HepG2 (cell line): ENCODE measurements around the gene NELFB. TPM values are rescaled to one million over a fixed set of nuclear protein-coding genes. Genes with fewer than 3 reads are reported as not detected.

ENCODE experiments used
- DNMT1 ChIP-seq: sonication (generic); formaldehyde crosslinking; IDR thresholded peaks from 2 replicates; pipeline ENCODE4 v1.5.1; 2020; ENCODE audit warnings: mild to moderate bottlenecking, missing genetic modification reagents
- EED ChIP-seq: sonication (generic); formaldehyde crosslinking; IDR thresholded peaks from 2 replicates; pipeline ENCODE4 v1.5.0; 2020; ENCODE audit warnings: mild to moderate bottlenecking, missing genetic modification reagents
- FOXP1 ChIP-seq, 2 experiments: fragments of 450-650 bp in 1 of 2; IDR thresholded peaks; 2 replicates each; pipeline ENCODE4 v1.6.1; 2017 to 2018; ENCODE audit warnings: antibody characterized with exemption in 1 of 2
- ZFY ChIP-seq: sonication (generic); formaldehyde crosslinking; IDR thresholded peaks from 2 replicates; pipeline ENCODE4 v1.4.0; 2020; ENCODE audit warnings: missing genetic modification reagents
- ZNF30 ChIP-seq: sonication (generic); formaldehyde crosslinking; IDR thresholded peaks from 2 replicates; pipeline ENCODE4 v1.5.0; 2020; ENCODE audit warnings: mild to moderate bottlenecking, missing genetic modification reagents
- ZNF589 ChIP-seq: sonication (generic); formaldehyde crosslinking; conservative IDR thresholded peaks from 2 replicates; pipeline ENCODE4 v1.8.0; 2022; ENCODE audit warnings: mild to moderate bottlenecking, moderate library complexity, missing genetic modification reagents
- ZNF614 ChIP-seq: IDR thresholded peaks from 2 replicates; pipeline ENCODE4 v1.6.1; 2018; ENCODE audit warnings: missing biosample characterization, missing genetic modification reagents, inconsistent platforms, borderline replicate concordance
- polyA plus RNA-seq, 8 experiments: library from polyadenylated mRNA; depleted of rRNA in 3 of 8; stranded (reverse) in 7 of 8; unstranded in 1 of 8; fragments of >200 nt; fragmentation: Illumina TruSeq in 4 of 8; extraction: Trizol in 4 of 8; gene quantifications; 2 replicates each; pipeline versions ENCODE4 v1.2.1 to v1.2.3, GENCODE V29; 2011 to 2016; ENCODE audit warnings: low read depth in 4 of 8, missing spikeins in 1 of 8, mixed read lengths in 1 of 8; ENCODE audit not compliant: insufficient read depth in 1 of 8
- total RNA-seq, 5 experiments: library from RNA; depleted of rRNA; stranded (reverse); fragments of >200 nt; fragmentation: Illumina TruSeq; extraction: Trizol; gene quantifications; 2 replicates each; pipeline ENCODE4 v1.2.3, GENCODE V29; 2016; ENCODE audit warnings: low read depth in 1 of 5
- TF ChIP-seq, protein P1 (sequence below): sonication (generic); formaldehyde crosslinking; IDR thresholded peaks from 2 replicates; pipeline ENCODE4 v1.4.0; 2020; ENCODE audit warnings: mild to moderate bottlenecking, missing genetic modification reagents
- TF ChIP-seq, protein P2 (sequence below): sonication (generic); formaldehyde crosslinking; IDR thresholded peaks from 2 replicates; pipeline ENCODE4 v1.5.0; 2020; ENCODE audit warnings: mild to moderate bottlenecking, missing genetic modification reagents, borderline replicate concordance
- TF ChIP-seq, protein P3 (sequence below), 2 experiments: fragments of 450-650 bp in 1 of 2; sonication (generic) in 1 of 2; formaldehyde crosslinking in 1 of 2; IDR thresholded peaks; 2 replicates each; pipeline versions ENCODE4 v1.6.1 to v1.8.0; 2016 to 2022; ENCODE audit warnings: antibody characterized with exemption in 1 of 2, mild to moderate bottlenecking in 1 of 2, missing genetic modification reagents in 1 of 2
- TF ChIP-seq, protein P4 (sequence below): IDR thresholded peaks from 2 replicates; pipeline ENCODE4 v1.6.1; 2012; ENCODE audit warnings: low read depth, low read length, improper control_type of control experiment

The NELFB gene
- total and polyA plus RNA-seq, 2 of the 13 experiments (the other 11 are each of a cell fraction or from before 2014, with no cell fraction given): 26.5 to 45.8 TPM

DNA sequence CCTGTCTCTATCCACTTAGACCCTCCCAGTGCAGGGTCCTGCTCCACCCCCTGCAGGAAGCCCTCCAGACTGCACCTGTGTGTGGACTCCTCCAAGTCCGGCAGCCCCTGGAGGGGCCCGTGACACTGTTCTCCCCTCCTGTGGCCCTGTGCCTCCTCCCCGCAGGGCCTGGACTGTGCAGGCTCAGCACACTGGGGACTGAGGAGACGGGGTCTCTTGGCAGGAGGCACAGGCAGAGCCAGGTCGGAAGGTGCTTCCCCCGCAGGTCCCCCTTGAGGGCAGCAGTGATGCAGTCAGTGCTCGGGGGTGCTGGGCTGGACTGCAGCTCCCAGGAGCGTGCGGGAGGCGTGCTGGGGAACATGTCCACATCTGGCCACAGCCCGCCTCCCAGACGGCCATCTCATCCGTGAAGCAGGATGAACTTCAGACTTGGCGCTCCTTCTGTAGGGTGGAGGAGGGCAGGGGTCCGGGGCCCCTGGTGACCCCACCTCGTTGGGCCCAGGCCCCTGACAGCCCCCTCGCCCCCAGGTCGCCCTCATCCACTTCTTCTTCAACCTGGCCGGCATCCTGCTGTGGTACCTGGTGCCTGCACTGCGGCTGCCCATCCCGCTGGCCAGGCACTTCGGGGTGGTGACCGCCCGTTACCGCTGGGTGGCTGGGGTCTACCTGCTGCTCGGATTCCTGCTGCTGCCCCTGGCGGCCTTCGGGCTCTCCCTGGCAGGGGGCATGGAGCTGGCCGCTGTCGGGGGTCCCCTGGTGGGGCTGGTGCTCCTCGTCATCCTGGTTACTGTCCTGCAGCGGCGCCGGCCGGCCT is 19.5 kb upstream of the NELFB start (continued):
- TF ChIP-seq ZNF30 (no peak), ZNF589 (0 out of 2 replicates have a peak, but pooled peaks have one; percentile 3), DNMT1 (CRISPR knock-in tag) (no peak), ZNF614 (no peak), ZFY (CRISPR knock-in tag) (no peak), FOXP1 (IDR thresholded peaks at IDR 0.05) (no peak), FOXP1 (CRISPR knock-in tag; IDR thresholded peaks at IDR 0.05) (no peak), EED (no peak)
- TF ChIP-seq, protein P1, sequence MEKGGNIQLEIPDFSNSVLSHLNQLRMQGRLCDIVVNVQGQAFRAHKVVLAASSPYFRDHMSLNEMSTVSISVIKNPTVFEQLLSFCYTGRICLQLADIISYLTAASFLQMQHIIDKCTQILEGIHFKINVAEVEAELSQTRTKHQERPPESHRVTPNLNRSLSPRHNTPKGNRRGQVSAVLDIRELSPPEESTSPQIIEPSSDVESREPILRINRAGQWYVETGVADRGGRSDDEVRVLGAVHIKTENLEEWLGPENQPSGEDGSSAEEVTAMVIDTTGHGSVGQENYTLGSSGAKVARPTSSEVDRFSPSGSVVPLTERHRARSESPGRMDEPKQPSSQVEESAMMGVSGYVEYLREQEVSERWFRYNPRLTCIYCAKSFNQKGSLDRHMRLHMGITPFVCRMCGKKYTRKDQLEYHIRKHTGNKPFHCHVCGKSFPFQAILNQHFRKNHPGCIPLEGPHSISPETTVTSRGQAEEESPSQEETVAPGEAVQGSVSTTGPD: no peak
- TF ChIP-seq, protein P2, sequence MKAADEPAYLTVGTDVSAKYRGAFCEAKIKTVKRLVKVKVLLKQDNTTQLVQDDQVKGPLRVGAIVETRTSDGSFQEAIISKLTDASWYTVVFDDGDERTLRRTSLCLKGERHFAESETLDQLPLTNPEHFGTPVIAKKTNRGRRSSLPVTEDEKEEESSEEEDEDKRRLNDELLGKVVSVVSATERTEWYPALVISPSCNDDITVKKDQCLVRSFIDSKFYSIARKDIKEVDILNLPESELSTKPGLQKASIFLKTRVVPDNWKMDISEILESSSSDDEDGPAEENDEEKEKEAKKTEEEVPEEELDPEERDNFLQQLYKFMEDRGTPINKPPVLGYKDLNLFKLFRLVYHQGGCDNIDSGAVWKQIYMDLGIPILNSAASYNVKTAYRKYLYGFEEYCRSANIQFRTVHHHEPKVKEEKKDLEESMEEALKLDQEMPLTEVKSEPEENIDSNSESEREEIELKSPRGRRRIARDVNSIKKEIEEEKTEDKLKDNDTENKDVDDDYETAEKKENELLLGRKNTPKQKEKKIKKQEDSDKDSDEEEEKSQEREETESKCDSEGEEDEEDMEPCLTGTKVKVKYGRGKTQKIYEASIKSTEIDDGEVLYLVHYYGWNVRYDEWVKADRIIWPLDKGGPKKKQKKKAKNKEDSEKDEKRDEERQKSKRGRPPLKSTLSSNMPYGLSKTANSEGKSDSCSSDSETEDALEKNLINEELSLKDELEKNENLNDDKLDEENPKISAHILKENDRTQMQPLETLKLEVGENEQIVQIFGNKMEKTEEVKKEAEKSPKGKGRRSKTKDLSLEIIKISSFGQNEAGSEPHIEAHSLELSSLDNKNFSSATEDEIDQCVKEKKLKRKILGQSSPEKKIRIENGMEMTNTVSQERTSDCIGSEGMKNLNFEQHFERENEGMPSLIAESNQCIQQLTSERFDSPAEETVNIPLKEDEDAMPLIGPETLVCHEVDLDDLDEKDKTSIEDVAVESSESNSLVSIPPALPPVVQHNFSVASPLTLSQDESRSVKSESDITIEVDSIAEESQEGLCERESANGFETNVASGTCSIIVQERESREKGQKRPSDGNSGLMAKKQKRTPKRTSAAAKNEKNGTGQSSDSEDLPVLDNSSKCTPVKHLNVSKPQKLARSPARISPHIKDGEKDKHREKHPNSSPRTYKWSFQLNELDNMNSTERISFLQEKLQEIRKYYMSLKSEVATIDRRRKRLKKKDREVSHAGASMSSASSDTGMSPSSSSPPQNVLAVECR (CRISPR knock-in tag): no peak
- TF ChIP-seq, protein P3, sequence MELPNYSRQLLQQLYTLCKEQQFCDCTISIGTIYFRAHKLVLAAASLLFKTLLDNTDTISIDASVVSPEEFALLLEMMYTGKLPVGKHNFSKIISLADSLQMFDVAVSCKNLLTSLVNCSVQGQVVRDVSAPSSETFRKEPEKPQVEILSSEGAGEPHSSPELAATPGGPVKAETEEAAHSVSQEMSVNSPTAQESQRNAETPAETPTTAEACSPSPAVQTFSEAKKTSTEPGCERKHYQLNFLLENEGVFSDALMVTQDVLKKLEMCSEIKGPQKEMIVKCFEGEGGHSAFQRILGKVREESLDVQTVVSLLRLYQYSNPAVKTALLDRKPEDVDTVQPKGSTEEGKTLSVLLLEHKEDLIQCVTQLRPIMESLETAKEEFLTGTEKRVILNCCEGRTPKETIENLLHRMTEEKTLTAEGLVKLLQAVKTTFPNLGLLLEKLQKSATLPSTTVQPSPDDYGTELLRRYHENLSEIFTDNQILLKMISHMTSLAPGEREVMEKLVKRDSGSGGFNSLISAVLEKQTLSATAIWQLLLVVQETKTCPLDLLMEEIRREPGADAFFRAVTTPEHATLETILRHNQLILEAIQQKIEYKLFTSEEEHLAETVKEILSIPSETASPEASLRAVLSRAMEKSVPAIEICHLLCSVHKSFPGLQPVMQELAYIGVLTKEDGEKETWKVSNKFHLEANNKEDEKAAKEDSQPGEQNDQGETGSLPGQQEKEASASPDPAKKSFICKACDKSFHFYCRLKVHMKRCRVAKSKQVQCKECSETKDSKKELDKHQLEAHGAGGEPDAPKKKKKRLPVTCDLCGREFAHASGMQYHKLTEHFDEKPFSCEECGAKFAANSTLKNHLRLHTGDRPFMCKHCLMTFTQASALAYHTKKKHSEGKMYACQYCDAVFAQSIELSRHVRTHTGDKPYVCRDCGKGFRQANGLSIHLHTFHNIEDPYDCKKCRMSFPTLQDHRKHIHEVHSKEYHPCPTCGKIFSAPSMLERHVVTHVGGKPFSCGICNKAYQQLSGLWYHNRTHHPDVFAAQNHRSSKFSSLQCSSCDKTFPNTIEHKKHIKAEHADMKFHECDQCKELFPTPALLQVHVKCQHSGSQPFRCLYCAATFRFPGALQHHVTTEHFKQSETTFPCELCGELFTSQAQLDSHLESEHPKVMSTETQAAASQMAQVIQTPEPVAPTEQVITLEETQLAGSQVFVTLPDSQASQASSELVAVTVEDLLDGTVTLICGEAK (IDR thresholded peaks at IDR 0.05): no peak
- TF ChIP-seq, protein P3 (CRISPR knock-in tag; IDR thresholded peaks at IDR 0.05): no peak
- TF ChIP-seq, protein P4, sequence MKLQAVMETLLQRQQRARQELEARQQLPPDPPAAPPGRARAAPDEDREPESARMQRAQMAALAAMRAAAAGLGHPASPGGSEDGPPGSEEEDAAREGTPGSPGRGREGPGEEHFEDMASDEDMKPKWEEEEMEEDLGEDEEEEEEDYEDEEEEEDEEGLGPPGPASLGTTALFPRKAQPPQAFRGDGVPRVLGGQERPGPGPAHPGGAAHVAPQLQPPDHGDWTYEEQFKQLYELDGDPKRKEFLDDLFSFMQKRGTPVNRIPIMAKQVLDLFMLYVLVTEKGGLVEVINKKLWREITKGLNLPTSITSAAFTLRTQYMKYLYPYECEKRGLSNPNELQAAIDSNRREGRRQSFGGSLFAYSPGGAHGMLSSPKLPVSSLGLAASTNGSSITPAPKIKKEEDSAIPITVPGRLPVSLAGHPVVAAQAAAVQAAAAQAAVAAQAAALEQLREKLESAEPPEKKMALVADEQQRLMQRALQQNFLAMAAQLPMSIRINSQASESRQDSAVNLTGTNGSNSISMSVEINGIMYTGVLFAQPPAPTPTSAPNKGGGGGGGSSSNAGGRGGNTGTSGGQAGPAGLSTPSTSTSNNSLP: no peak
